ENCODE data around the gene ACAT1.

DNA sequence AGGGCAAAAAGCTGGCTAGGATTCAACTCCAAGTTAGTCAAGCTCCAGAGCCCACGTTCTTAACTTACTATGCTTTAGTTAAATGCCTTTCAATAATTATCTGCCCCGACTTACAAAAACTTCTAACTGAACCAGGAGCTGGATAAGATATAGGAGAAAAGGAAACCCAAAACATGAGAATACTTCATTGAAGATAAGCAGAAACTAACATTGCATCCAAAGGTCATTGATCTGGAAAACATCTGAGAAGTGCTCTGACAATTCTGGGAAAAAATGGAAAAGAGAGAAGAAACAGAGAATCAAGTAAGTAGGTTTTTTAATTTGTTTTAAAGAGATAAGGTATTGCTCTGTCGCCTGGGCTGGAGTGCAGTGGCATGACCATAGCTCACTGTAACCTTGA lies 27.2 kb downstream of the ACAT1 start:
- TF ChIP-seq, protein P1, sequence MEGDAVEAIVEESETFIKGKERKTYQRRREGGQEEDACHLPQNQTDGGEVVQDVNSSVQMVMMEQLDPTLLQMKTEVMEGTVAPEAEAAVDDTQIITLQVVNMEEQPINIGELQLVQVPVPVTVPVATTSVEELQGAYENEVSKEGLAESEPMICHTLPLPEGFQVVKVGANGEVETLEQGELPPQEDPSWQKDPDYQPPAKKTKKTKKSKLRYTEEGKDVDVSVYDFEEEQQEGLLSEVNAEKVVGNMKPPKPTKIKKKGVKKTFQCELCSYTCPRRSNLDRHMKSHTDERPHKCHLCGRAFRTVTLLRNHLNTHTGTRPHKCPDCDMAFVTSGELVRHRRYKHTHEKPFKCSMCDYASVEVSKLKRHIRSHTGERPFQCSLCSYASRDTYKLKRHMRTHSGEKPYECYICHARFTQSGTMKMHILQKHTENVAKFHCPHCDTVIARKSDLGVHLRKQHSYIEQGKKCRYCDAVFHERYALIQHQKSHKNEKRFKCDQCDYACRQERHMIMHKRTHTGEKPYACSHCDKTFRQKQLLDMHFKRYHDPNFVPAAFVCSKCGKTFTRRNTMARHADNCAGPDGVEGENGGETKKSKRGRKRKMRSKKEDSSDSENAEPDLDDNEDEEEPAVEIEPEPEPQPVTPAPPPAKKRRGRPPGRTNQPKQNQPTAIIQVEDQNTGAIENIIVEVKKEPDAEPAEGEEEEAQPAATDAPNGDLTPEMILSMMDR (IDR thresholded peaks at IDR 0.05), result no peak
- TF ChIP-seq POLR2A (IDR thresholded peaks at IDR 0.05), result no peak
